ENCODE results near the gene CDK11B.

CDK11B gene

GRCh38 chr1:1612104-1612400 lies 46.8 kb downstream of the CDK11B start:
- ChIA-PET POLR2A (interaction anchor here (1.0 kb wide), 1 partner anchor 9 kb away, joined by 6 read pairs; no protein-coding TSS in a partner anchor), CTCF (no interaction called here)
- TF ChIP-seq ARNT (IDR thresholded peaks at IDR 0.05), result no peak
- TF ChIP-seq FOXA1 (IDR thresholded peaks at IDR 0.05), result no peak
- no peak for TF ChIP-seq L3MBTL2 (conservative IDR thresholded peaks at IDR 0.05)
- no peak for TF ChIP-seq NFRKB (IDR thresholded peaks at IDR 0.05)
- TF ChIP-seq, protein P1, sequence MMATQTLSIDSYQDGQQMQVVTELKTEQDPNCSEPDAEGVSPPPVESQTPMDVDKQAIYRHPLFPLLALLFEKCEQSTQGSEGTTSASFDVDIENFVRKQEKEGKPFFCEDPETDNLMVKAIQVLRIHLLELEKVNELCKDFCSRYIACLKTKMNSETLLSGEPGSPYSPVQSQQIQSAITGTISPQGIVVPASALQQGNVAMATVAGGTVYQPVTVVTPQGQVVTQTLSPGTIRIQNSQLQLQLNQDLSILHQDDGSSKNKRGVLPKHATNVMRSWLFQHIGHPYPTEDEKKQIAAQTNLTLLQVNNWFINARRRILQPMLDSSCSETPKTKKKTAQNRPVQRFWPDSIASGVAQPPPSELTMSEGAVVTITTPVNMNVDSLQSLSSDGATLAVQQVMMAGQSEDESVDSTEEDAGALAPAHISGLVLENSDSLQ (IDR thresholded peaks at IDR 0.05), result no peak
- TF ChIP-seq BHLHE40 (IDR thresholded peaks at IDR 0.05; ENCODE audit: borderline replicate concordance), result no peak
- TF ChIP-seq FOXK2 (IDR thresholded peaks at IDR 0.05), result no peak
- no peak for TF ChIP-seq CTBP1 (IDR thresholded peaks at IDR 0.05; ENCODE audit: borderline replicate concordance)
- no peak for TF ChIP-seq LEF1 (IDR thresholded peaks at IDR 0.05; ENCODE audit: borderline replicate concordance)
- no peak for TF ChIP-seq ZNF384 (IDR thresholded peaks at IDR 0.05)
- TF ChIP-seq TARDBP (IDR thresholded peaks at IDR 0.05), result no peak
- no peak for TF ChIP-seq HDGF (IDR thresholded peaks at IDR 0.05; ENCODE audit: borderline replicate concordance)
- no peak for TF ChIP-seq ELF4 (IDR thresholded peaks at IDR 0.05)
- no peak for DNase-seq (ENCODE audit: extremely low spot score)

GRCh38 chr1:1610796-1611195 lies 48.0 kb downstream of the CDK11B start:
- POLR2A ChIA-PET, result interaction anchor here (1.2 kb wide), 1 partner anchor 9 kb away, joined by 3 read pairs; no protein-coding TSS in a partner anchor
- TF ChIP-seq HDGF (IDR thresholded peaks at IDR 0.05; ENCODE audit: borderline replicate concordance), result no peak
- DNase-seq (ENCODE audit: extremely low spot score), result no peak
- CTCF ChIA-PET, result no interaction called here

DNA sequence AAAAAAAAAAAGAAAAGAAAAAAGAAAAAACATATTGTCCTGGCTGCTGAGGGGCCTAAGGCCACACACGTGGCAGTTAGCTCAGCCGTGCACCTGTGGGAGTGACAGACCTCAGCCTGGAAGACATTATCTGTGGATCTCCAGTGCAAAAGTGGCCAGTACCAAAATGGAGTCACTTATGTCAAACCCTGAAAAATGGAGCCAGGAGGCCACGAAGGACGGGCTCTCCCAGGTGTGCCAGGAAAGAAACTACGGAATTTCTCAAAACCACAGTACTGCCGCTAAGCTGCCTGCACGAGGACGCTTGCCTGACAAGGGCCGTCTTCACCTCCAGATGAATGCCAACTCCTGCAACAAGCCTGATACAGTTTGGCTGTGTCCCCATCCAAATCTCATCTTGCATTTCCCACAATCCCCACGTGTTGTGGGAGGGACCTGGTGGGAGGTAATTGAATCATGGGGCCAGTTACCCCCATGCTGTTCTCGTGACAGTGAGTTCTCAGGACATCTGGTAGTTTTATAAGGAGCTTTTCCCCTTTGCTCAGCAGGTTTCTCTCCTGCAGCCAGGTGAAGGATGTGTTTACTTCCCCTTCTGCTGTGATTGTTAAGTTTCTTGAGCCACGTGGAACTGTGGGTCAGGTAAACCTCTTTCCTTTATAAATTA lies 48.9 kb downstream of the CDK11B start:
- CTCF ChIA-PET, result no interaction called here
- DNase-seq (ENCODE audit: extremely low spot score), result no peak
- POLR2A ChIA-PET, result interaction anchor here (1.2 kb wide), 1 partner anchor 8 kb away, joined by 3 read pairs; no protein-coding TSS in a partner anchor
- TF ChIP-seq ELF4 (IDR thresholded peaks at IDR 0.05), result no peak
- TF ChIP-seq FOXM1 (IDR thresholded peaks at IDR 0.05; ENCODE audit: borderline replicate concordance), result no peak
- no peak for TF ChIP-seq CTBP1 (IDR thresholded peaks at IDR 0.05; ENCODE audit: borderline replicate concordance)
- TF ChIP-seq FOXA1 (IDR thresholded peaks at IDR 0.05), result no peak
- TF ChIP-seq L3MBTL2 (conservative IDR thresholded peaks at IDR 0.05), result no peak
- TF ChIP-seq LEF1 (IDR thresholded peaks at IDR 0.05; ENCODE audit: borderline replicate concordance), result no peak
- no peak for TF ChIP-seq SP1 (IDR thresholded peaks at IDR 0.05)
- TF ChIP-seq TARDBP (IDR thresholded peaks at IDR 0.05), result no peak
- no peak for TF ChIP-seq BHLHE40 (IDR thresholded peaks at IDR 0.05; ENCODE audit: borderline replicate concordance)
- TF ChIP-seq ARNT (IDR thresholded peaks at IDR 0.05), result no peak
- TF ChIP-seq, protein P1 (IDR thresholded peaks at IDR 0.05), result no peak
- TF ChIP-seq FOXK2 (IDR thresholded peaks at IDR 0.05), result no peak
- TF ChIP-seq HDGF (IDR thresholded peaks at IDR 0.05; ENCODE audit: borderline replicate concordance), result no peak

DNA sequence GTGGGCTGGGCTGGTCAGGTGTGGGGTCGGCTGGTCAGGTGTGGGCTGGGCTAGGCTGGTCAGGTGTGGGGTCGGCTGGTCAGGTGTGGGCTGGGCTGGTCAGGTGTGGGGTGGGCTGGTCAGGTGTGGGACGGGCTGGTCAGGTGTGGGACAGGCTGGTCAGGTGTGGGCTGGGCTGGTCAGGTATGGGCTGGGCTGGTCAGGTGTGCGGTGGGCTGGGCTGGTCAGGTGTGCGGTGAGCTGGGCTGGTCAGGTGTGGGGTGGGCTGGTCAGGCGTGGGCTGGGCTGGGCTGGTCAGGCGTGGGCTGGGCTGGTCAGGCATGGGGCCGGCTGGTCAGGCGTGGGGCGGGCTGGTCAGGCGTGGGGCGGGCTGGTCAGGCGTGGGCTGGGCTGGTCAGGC lies 52.6 kb downstream of the CDK11B start:
- DNase-seq (ENCODE audit: extremely low spot score), result no peak

DNA sequence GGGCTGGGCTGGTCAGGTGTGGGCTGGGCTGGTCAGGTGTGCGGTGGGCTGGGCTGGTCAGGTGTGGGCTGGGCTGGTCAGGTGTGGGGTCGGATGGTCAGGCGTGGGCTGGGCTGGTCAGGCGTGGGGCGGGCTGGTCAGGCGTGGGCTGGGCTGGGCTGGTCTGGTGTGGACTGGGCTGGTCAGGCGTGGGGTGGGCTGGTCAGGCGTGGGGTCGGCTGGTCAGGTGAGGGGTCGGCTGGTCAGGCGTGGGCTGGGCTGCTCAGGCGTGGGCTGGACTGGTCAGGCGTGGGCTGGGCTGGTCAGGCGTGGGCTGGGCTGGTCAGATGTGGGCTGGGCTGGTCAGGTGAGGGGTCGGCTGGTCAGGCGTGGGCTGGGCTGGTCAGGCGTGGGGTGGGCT lies 53.1 kb downstream of the CDK11B start:
- DNase-seq (ENCODE audit: extremely low spot score), result no peak
- CTCF ChIA-PET, result no interaction called here
- TF ChIP-seq ARNT (IDR thresholded peaks at IDR 0.05) (no peak), SUZ12 (IDR thresholded peaks at IDR 0.05) (no peak), NFRKB (IDR thresholded peaks at IDR 0.05) (no peak), FOXA1 (IDR thresholded peaks at IDR 0.05) (no peak), L3MBTL2 (conservative IDR thresholded peaks at IDR 0.05) (no peak)
- POLR2A ChIA-PET, result no interaction called here

More for the DNA sequence above, 52.6 kb downstream of the CDK11B start:
- CTCF ChIA-PET, result no interaction called here
- POLR2A ChIA-PET, result interaction anchor here (1.2 kb wide), 1 partner anchor 9 kb away, joined by 6 read pairs; the partner anchor contains the start of gene MIB2
- TF ChIP-seq ELF4 (IDR thresholded peaks at IDR 0.05) (no peak), FOXA1 (IDR thresholded peaks at IDR 0.05) (no peak), ARNT (IDR thresholded peaks at IDR 0.05) (no peak), ZNF384 (IDR thresholded peaks at IDR 0.05) (no peak), LEF1 (IDR thresholded peaks at IDR 0.05; ENCODE audit: borderline replicate concordance) (no peak), BHLHE40 (IDR thresholded peaks at IDR 0.05; ENCODE audit: borderline replicate concordance) (no peak), FOXK2 (IDR thresholded peaks at IDR 0.05) (no peak), HDGF (IDR thresholded peaks at IDR 0.05; ENCODE audit: borderline replicate concordance) (no peak), TARDBP (IDR thresholded peaks at IDR 0.05) (no peak), CTBP1 (IDR thresholded peaks at IDR 0.05; ENCODE audit: borderline replicate concordance) (no peak), NFRKB (IDR thresholded peaks at IDR 0.05) (no peak)
- TF ChIP-seq, protein P1 (IDR thresholded peaks at IDR 0.05), result no peak

GRCh38 chr1:1605034-1605591 lies 53.7 kb downstream of the CDK11B start:
- TF ChIP-seq NFRKB (IDR thresholded peaks at IDR 0.05) (no peak), ELF4 (IDR thresholded peaks at IDR 0.05) (no peak), FOXM1 (IDR thresholded peaks at IDR 0.05; ENCODE audit: borderline replicate concordance) (no peak), BHLHE40 (IDR thresholded peaks at IDR 0.05; ENCODE audit: borderline replicate concordance) (no peak), CTBP1 (IDR thresholded peaks at IDR 0.05; ENCODE audit: borderline replicate concordance) (no peak), LEF1 (IDR thresholded peaks at IDR 0.05; ENCODE audit: borderline replicate concordance) (no peak), SP1 (IDR thresholded peaks at IDR 0.05) (no peak), ZNF384 (IDR thresholded peaks at IDR 0.05) (no peak), TARDBP (IDR thresholded peaks at IDR 0.05) (no peak), L3MBTL2 (conservative IDR thresholded peaks at IDR 0.05) (no peak), SUZ12 (IDR thresholded peaks at IDR 0.05) (no peak), HDGF (IDR thresholded peaks at IDR 0.05; ENCODE audit: borderline replicate concordance) (no peak), ARNT (IDR thresholded peaks at IDR 0.05) (no peak), FOXA1 (IDR thresholded peaks at IDR 0.05) (no peak), FOXK2 (IDR thresholded peaks at IDR 0.05) (no peak)
- TF ChIP-seq, protein P1 (IDR thresholded peaks at IDR 0.05), result no peak
- ChIA-PET POLR2A (interaction anchor here (5.4 kb wide), 1 partner anchor 10 kb away, joined by 33 read pairs; the partner anchor contains the start of gene MIB2), CTCF (interaction anchor here (0.6 kb wide), 1 partner anchor 20 kb away, joined by 3 read pairs; no protein-coding TSS in a partner anchor)
- no peak for DNase-seq (ENCODE audit: extremely low spot score)
